Activated CD8-positive, alpha-beta memory T cell treated with anti-CD3 and anti-CD28 coated beads for 1 hour (primary cell): ENCODE data around the gene RAD51B.

Experiments used
- DNase-seq, 2 donors: peaks; one replicate each; pipeline ENCODE4 v3.0.0-alpha.2; 2020; ENCODE audit warnings: low read depth in 1 of 2; ENCODE audit errors: extremely low read depth in 1 of 2

Gene RAD51B

DNA sequence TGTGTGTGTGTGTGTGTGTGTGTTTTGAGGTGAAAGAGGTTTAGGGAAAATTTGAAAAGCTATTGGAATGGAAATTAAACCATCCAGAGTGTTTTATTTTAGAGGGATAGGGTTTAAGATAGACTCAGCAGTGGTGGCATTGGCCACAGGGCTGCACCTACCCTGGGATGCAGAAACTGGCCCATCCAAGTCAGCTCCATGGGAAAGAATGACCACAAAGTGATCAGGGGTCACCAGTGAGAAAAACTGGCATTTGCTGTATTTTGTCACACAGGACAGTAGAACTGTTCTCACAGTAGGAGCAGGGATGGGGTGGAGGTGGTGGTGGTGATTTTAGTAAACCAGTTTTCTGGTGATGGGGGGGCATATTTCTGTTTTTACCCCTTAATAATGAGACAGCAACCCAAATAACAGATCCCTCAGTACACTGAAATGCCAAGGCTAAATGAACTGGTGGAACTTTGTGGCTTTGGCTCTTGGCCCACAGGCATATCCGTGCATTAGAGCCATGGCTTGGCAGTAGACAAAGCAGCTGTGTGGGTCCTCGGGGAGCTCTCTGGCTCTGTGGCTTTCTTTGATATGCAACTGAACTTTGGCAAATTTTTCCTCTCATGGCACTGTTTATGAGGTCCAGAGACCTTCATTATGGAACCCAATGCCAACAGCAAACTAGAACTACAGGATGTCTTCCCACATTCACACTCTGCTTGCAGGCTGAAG lies 625.0 kb downstream of the RAD51B start:
- DNase-seq, result no peak

DNA sequence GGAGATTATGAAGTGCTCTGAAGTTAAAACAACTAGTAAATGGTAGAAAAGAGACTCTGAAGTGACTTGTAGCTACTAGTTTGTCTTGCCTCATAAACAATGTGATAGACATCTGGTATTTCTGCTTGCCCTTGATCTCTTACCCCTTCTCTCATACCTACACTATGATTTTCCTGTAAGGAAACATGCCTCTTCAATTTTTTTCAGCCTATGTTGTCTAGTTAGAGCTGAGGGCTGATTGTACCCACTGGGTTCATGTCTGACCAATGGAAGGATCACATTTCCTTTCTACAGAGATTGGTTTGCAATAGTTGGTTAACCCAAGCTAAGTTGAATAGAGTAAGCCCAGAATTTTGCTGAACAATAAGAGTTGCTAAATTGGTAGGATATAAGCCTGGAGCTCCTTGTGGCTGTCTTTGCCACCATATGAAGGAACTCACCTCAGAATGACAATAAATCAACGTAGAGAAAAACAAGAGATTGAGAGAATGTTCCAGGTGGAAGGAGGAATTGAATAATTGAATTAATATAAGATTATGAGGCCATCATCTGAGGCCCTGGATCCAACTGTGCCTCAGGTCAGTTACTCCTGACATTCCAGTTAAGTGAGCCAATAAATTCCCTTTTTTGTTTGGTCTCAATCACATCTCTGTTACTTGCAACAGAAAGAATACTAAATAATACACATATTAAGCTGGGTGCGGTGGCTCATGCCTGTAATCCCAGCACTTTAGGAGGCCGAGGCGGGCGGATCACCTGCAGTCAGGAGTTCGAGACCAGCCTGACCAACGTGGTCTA lies 626.9 kb downstream of the RAD51B start:
- no peak for DNase-seq

DNA sequence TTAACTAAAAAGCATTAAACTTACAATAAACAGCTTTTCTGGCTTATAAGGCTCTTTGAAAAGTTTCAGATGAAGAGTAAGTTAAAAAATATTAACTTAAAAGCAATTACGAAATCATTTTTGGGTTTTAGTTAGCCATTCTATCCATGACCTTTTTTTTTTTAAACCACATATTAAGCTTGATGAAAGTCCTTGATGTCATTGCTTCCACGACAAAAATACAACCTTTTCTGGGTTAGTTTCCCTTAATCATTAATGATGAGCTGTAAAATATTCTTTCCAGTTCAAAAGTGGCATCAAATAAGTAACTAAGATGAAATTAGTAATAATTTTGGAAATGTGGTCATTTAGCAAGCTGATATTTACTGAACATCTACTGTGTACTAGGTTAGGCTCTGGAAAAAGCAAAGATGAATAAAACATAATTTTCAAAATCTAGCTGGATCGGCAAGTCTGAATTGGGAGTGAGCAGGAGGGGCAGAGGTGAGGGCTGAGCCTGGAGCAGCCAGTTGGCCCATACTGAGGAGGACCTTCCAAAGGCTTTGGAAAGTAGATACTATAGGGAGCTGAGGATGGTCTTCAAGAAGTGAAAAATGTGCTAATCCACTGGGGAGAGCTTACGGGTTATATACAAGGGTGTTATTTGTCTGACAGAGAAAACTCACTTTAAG lies 628.1 kb downstream of the RAD51B start:
- DNase-seq, result no peak

DNA sequence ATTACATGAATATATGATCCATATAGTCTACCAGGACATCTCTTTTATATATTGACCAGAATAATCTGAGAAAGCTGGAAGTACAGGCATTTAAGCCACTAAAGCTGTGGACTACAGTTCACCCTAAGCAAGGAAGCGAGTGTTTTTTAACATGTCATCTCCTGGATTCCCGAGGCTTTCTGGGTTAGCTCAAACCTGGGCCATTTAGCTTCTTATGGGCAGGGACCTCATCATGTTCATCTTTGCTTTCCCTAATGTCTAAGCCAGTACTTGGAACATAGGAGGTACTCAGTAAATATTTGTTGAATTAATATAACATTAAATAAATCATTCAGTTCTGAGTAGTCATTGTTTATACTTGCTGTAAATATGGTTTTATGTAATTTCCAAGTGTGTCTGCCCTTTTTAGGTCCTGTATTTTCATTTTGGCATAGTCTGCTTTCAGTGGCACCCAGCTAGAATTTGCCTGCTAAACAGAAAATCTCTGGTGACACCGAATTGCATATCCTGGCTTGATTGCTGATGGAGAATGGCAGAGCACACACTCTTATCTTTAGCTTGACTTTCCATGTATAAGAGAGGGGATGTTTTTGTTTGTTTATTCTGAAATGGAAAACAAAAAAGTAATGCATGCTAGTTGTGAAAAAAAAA lies 628.8 kb downstream of the RAD51B start:
- no peak for DNase-seq

DNA sequence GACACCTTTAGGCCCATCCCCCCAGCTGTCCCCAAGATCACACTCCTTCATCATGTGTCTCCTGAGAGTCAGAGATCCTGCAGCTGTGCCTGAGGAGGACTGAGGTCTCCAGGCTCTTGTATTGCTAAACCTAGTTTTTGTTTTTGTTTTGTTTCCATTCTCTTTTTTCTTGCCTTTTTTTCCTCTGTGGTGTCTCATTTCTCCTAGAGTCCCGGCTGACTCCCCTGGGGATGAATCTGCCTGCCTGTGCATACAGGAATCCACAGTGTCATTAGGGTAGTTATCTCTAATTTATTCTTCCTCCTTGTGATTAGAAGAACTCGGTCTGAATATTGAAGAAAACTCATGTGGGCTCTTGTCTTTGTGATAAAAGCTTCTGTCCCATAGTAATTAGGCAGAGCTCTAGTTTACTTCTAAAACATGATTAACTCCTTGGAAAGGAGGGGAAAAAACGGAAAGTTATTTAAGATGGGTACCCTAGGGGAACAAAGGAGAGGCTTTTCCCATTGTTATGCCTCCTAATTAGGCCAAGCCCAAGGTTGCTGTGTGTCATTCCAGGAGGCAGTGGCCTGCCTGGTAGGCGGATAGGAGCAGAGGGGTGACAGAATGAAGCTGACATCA lies 630.1 kb downstream of the RAD51B start:
- no peak for DNase-seq

DNA sequence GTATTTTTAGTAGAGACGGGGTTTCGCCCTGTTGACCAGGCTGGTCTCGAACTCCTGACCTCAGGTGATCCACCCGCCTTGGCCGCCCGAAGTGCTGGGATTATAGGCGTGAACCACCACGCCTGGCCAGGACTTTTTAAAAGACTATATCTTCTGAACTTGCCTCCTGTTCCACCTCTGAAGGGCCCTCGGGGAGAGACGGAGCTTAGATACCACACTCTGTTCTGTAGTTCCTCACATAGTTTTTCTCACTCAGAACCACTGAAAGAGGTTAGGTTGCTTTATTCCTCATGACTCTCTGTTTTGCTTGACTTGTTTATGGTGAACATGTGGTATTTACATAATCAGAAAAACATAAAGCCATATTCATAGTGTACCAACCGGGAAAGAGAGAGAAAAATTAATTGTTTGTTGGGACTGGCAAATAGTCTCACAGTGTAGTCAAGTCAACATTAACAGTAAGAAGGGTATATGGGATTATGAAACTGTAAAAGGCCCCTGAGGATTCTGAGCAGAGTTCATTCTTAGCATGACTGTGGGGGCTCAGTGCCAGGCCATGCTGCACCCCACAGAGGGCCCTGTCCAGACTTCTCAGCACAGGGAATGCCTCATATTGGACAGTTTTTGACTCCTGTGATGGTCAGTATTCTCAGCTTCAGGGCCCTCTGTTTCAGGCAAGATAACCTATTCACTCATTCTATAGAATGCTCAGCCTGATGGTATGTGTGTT lies 631.0 kb downstream of the RAD51B start:
- DNase-seq, result no peak

DNA sequence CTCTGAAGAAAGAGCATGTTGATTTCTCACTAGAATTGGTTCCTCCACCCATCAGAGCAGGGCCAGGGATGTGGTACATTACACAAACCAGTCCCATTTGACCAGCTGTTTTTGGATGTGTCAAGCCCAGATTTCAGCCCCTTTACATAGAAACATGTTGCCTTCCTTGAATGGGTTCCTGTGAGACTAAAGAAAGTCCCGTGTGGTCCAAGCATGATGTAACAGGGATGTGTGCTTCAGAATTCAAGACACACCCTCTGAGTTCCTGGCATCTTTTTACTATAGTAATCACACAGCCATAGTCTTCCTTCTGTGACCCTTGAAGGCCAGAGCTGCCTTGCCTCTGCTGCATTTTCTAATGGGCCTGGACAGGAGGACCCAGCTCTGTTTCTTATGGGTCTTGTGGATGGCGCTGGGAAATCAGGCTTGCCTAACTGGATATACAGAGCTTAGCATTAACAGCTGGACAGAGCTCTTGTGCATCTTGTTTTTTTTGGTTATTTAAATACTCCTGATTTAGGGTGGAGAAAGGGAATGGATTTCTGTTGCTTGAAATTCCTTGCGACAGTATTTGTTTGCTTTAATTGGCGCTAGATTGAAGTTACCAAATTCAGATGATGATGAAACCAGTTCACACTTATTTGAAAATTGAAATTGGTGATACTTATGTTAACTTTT lies 632.3 kb downstream of the RAD51B start:
- no peak for DNase-seq

DNA sequence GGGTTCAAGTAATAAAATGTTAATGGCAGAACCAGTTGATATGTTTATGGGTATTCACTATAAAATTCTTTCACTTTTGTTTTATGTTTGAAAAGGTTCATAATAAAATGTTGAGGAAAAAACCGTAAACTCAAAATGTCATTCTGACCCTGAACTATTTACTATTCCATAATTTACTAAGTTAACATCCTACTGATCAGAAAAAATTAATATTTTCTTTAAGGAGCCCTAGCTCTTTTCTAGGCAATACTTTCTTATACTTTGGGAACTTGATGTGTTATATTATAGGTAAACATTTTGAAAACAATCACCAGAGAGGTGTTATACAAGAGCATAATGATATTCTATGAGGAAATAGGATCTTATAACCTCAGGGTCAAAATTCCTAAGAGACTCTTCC lies 638.7 kb downstream of the RAD51B start:
- DNase-seq, result no peak

DNA sequence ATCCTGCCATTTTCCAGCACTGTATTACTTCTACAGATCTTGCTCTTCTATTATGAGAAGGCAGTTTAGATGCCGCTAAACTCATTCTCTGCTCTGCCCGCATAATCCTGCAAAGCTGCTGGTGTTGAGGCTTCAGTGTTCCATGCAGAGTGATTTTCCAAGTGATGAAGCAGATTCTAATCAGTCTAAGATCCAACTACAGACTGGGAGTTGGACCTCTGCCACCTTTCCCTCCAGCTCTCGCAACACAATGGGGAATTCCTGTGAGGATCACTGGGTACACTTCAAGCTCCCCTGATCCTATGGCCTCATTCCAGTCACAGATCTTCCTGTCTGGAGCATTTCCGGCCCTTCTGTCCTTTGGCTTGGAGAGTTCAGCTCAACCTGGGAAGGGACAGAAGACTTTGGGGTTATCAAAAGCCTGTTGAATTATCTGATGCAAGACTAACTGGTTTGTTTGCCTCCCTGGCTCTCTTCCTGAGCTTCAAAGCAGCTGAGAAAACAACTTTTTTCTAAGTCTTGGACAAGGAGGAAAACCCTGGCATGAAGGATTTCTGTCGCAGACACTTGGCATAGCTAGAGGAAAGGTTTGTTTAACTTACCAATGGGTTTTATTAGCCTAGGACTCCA lies 639.4 kb downstream of the RAD51B start:
- DNase-seq, result no peak

DNA sequence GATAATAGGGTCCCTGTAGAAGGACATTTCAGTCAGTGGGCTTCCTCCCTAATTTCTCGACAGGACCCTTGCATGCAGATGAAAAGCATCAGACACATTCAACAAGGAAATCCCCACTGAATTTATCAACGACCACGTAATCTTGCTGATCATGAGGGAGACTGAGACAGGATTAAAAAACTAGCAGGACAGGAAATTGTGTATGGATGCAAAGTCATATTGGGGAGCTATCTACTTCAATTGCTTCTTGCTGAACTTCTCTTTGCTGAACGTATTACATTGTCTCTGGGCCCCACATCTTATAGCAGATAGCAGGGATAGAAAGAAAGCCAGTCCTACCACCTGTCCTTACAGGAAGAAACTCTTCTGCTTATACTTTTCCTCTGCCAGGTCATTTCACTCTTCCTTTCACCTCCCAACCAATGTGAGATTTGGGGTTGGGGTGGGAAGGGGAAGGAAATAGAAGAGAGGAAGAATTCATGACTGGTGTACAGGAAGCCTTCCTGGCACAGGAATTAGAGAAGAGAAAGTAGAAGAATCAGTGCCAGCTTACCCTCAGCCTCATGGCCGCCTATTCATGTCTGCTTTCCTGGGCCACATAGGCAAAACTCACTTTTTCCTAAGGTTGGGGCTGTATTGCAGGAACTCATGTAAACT lies 640.0 kb downstream of the RAD51B start:
- DNase-seq, result no peak

DNA sequence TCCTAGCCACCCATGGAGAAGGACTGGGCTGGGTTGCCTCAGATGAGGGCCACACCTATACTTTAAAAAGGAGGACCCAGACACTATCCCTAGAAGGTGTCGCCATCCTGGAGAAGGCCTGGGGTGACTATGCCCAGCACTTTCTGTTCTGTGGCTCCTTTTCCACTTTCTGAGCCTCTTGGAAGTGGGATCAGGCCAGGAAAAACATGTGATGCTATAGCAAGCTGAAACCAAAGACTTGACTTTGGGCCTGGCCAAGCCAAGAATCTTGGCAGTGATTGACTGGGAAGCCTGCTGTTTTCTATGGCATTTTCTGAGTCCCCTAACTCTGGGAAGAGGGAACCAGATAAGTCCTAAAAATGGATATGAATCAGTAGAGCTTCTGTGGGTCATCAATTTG lies 641.0 kb downstream of the RAD51B start:
- no peak for DNase-seq

DNA sequence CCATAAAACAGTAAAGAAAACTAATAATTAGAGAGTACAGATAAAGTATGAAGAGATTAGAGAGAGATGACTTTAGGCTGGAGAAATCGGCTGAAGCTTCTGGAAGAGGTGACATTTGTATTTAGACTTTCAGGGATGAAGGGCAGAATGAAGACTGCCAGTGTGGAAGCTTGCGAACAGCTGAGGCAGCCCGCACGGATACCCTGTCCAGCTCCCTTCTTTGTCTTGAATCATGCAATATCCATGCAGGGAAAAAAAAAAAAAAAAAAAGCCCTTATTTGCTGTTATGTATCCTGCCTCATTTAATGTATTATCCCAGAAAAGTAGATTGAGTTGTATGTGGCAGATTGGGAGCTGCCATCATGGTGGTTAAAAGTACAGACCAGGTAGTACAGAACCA lies 641.5 kb downstream of the RAD51B start:
- no peak for DNase-seq

DNA sequence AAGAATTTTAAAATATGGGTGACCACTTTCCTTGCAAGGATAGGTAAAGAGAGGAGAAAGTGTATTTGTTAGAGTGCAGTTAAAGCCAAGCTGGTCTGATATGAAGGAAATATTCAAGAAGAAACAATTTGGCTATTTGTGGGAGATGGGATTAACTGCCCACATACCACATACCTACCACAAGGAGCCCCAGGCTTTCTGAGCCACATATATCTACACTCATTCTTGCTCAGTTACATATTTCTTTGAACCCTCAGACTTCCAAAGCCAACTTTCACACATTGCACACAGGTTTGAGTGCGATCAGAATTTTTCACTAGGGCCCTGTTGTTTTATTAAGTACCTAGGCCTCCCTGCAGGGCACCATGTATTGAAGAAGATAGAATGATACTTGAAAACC lies 643.1 kb downstream of the RAD51B start:
- DNase-seq, result no peak

DNA sequence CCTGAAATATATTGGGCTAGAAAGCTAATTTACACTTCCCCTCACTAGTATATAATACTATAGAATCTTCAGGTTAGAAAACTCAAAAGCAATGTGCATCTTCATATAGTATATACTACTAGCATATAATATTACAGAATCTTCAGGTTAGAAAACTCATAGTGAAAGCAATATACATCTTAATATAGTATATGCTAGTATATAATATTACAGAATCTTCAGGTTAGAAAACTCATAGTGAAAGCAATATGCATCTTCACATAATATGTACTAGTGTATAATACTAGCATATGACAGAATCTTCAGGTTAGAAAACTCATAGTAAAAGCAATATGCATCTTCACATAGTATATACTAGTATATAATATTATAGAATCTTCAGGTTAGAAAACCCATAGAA lies 643.7 kb downstream of the RAD51B start:
- no peak for DNase-seq

DNA sequence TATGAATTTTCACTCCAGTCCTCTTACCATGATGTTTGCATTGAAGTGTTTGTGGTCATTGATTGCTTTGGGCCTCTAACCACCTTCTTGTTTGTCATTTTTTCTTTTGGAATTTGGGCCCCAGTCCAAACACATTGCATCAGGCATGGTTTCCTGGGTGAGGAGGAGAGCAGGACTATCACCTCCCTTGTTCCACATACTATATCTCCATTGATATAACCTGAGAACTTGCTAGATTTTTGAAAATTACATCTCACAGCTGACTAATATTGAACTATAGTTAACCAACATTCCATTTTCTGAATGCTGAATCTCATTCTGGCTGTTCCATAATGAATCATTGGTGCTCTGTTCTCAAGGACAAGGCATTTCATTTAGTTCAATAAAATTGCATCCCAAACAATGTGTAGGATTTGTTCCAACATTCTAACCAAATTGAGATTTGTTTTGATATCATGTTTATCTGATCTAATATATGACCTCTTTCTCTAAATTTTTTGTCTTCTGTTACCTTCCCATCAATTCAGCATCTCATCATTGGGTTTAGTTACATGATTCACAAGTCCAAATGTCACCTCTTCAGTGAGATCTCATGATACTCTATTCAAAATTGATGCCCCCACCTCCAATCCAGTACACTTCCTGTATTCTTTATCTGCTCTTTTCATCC lies 644.3 kb downstream of the RAD51B start:
- DNase-seq, result no peak

DNA sequence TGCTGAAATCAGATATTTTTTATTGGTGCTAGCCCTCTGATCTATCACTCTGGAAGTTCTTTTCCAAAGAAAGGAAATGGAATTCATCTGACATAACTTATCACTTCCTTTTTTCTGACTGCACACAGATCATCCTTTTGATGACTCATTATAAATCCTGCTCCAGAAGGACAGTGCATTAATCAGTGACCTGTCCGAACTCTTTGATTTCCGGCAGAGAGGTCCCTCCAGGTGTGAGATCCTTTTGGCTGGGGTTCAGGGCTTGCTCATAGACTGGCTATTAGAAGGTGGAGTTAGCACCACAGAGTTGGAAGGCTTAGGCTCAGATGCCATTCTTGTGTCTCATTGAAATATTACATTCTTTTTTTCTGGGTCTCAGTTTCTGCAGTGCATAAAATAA lies 645.1 kb downstream of the RAD51B start:
- no peak for DNase-seq

DNA sequence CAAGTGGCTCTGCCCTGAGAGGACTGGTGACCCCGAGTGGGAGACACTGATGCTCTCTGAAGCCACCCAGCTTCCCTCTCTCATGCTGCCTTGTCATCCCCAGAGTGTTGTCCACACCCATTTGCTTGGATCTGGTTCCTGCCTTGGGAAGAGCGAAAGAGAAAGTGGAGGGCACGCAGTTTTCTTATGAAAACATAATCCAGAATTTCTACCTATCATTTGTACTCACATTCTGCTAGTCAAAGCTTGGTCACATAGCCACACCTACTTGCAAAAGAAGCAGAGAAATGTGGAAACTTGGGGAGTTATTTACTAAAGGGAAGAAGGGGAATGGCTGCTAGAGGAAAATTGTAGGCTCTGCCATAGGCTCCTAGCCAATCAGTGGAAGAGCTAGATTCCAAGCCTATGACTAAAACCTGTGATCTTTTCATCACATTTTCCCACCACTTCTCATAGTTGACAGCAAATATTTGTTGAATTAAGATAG lies 647.0 kb downstream of the RAD51B start:
- DNase-seq, result no peak

DNA sequence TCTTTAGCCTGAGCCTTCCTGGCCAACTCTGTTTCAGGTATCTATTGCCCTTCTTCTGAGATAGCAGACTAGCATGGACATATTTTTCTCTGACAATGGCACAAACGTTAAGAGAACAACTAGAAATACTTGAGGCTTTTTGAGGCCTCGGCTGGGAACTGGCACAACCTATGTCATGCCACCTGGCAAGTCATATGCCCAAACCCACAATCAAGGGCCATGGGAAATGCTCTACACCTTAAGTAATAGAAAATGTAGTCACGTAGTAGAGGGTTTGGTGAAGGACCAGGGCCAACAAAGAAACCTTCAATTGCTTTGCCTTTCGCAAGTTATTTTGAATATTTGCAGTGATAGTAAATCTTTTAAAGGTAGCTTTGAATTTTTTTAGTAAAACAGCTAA lies 647.8 kb downstream of the RAD51B start:
- no peak for DNase-seq
